Activated T-cell treated with anti-CD3 and anti-CD28 coated beads for 48 hours (primary cell): ENCODE results near the gene KIAA0753.
"Not testable (repeated sequence)": the region's sequence is repeated elsewhere in the genome, so short reads cannot be mapped to it uniquely, and the experiment has no call there.

Experiments
- DNase-seq: peaks from one replicate; pipeline ENCODE4 v3.0.0-alpha.2; 2020; ENCODE audit warnings: low read depth

Gene KIAA0753

GRCh38 chr17:6668727-6669425 lies 28.4 kb upstream of the KIAA0753 start:
- no peak for DNase-seq

GRCh38 chr17:6668219-6668618 lies 27.7 kb upstream of the KIAA0753 start:
- no peak for DNase-seq

GRCh38 chr17:6667516-6667915 lies 27.0 kb upstream of the KIAA0753 start:
- DNase-seq: no peak

- DNase-seq: no peak
These were observed 26.0 kb upstream of the KIAA0753 start for GRCh38 chr17:6666557-6666956.

- peak; percentile 34 for DNase-seq
These were observed 25.6 kb upstream of the KIAA0753 start for GRCh38 chr17:6666077-6666521.

GRCh38 chr17:6663200-6663599 lies 22.7 kb upstream of the KIAA0753 start:
- not testable (repeated sequence) for DNase-seq

GRCh38 chr17:6661464-6661848 lies 20.9 kb upstream of the KIAA0753 start:
- DNase-seq: no peak

GRCh38 chr17:6660805-6661463 lies 20.4 kb upstream of the KIAA0753 start:
- DNase-seq: no peak

GRCh38 chr17:6660101-6660500 lies 19.6 kb upstream of the KIAA0753 start:
- no peak for DNase-seq

GRCh38 chr17:6658411-6658810 lies 17.9 kb upstream of the KIAA0753 start:
- DNase-seq: not testable (repeated sequence)

GRCh38 chr17:6657633-6658287 lies 17.2 kb upstream of the KIAA0753 start:
- DNase-seq: no peak

- peak; percentile 49 for DNase-seq
These were observed 16.5 kb upstream of the KIAA0753 start for GRCh38 chr17:6656797-6657632.

GRCh38 chr17:6655732-6656361 lies 15.3 kb upstream of the KIAA0753 start:
- DNase-seq: not testable (repeated sequence)

GRCh38 chr17:6654841-6655731 lies 14.6 kb upstream of the KIAA0753 start:
- no peak for DNase-seq

- DNase-seq: peak; percentile 25
These were observed 11.5 kb upstream of the KIAA0753 start for GRCh38 chr17:6651919-6652452.

GRCh38 chr17:6651354-6651918 lies 10.9 kb upstream of the KIAA0753 start, which contains the start of the genes C17orf100 and MED31:
Gene C17orf100 (plus strand): TSS chr17:6651762. CDS start chr17:6651914, 152 bp downstream.
Gene MED31 (minus strand): TSS chr17:6651605. CDS start chr17:6651528, 77 bp downstream.
- peak; percentile 95 for DNase-seq

GRCh38 chr17:6648181-6648580 lies 7.7 kb upstream of the KIAA0753 start:
- DNase-seq: no peak

- DNase-seq: no peak
These were observed 3.1 kb upstream of the KIAA0753 start for GRCh38 chr17:6643451-6644125.

- no peak for DNase-seq
These were observed 2.1 kb upstream of the KIAA0753 start for GRCh38 chr17:6642592-6642991.
